Measurements from ENCODE around the gene MICOS13.

DNA sequence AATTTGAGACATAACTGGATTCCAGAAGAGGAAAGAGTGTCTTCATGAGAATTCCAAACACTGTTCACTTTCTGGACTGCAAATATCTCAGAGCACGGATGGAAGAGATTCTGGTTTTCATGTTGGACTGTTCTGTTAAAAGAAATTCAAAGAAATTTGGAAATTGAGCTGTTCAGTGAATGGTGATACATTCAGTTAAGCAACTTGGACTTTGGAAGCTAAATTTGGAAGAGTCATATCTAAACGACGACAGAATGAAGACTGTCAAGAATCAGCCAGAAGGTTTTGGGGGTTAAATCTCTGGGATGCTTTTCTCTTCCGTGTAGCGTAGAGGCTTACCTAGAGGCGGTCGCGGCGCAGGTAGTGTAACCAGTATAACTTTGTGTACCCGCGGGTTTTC lies 31.9 kb downstream of the MICOS13 start:
- TF ChIP-seq, protein P1, sequence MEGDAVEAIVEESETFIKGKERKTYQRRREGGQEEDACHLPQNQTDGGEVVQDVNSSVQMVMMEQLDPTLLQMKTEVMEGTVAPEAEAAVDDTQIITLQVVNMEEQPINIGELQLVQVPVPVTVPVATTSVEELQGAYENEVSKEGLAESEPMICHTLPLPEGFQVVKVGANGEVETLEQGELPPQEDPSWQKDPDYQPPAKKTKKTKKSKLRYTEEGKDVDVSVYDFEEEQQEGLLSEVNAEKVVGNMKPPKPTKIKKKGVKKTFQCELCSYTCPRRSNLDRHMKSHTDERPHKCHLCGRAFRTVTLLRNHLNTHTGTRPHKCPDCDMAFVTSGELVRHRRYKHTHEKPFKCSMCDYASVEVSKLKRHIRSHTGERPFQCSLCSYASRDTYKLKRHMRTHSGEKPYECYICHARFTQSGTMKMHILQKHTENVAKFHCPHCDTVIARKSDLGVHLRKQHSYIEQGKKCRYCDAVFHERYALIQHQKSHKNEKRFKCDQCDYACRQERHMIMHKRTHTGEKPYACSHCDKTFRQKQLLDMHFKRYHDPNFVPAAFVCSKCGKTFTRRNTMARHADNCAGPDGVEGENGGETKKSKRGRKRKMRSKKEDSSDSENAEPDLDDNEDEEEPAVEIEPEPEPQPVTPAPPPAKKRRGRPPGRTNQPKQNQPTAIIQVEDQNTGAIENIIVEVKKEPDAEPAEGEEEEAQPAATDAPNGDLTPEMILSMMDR (IDR thresholded peaks at IDR 0.05 in 8 of 11, conservative IDR thresholded peaks at IDR 0.05 in 3 of 11) = no peak
- no peak for TF ChIP-seq POLR2A (IDR thresholded peaks at IDR 0.05)
